AG04449 (cell line): ENCODE data around the gene GSTO1.

Experiments used
- CTCF ChIA-PET: fragments of 350-600 bp; formaldehyde crosslinking; extraction: SDS; loops from one replicate; lab custom pipeline; 2021; ENCODE audit warnings: antibody characterized with exemption; lab: Yijun Ruan, JAX
- POLR2A ChIA-PET: fragments of 400-600, 350-600 bp; formaldehyde crosslinking; extraction: SDS; loops from one replicate; lab custom pipeline; 2020; ENCODE audit warnings: antibody characterized with exemption, inconsistent platforms; lab: Yijun Ruan, JAX
- DNase-seq: peaks from one replicate; pipeline ENCODE4 v3.0.0-alpha.2; 2010; ENCODE audit warnings: low read depth, low spot score
- H3K4me3 ChIP-seq: 2 replicates; pipeline ENCODE4 v1.5.1; 2011; ENCODE audit warnings: low read depth, mild to moderate bottlenecking, control low read depth, low read length
- CTCF ChIP-seq: IDR thresholded peaks from one replicate; pipeline ENCODE4 v1.5.1; 2011; ENCODE audit warnings: mild to moderate bottlenecking, moderate library complexity, low read length, control low read depth, inconsistent platforms; ENCODE audit not compliant: insufficient read depth; ENCODE audit errors: missing control alignments

Gene GSTO1

GRCh38 chr10:104284846-104285245, 30.2 kb downstream of the GSTO1 start:
- CTCF ChIA-PET, result interaction anchor here (2.5 to 15.9 kb wide), 4 partner anchors 6 to 65 kb away, joined by 17 to 659 read pairs (median 288); partner anchors contain the start of gene CFAP58
- H3K4me3 ChIP-seq, result no peak overlapping the region
- TF ChIP-seq CTCF, result no peak
- DNase-seq, result no peak
- POLR2A ChIA-PET, result no interaction called here

GRCh38 chr10:104286939-104287338, 32.2 kb downstream of the GSTO1 start:
- CTCF ChIA-PET, result interaction anchor here (2.5 to 15.9 kb wide), 4 partner anchors 8 to 63 kb away, joined by 17 to 659 read pairs (median 288); partner anchors contain the start of gene CFAP58
- no peak for TF ChIP-seq CTCF
- POLR2A ChIA-PET, result no interaction called here
- H3K4me3 ChIP-seq, result no peak overlapping the region
- no peak for DNase-seq

GRCh38 chr10:104288355-104288754, 33.7 kb downstream of the GSTO1 start:
- ChIA-PET POLR2A (no interaction called here), CTCF (interaction anchor here (15.5 to 15.9 kb wide), 2 partner anchors 10 to 62 kb away, joined by 557 to 659 read pairs; partner anchors contain the start of gene CFAP58)
- no peak overlapping the region for H3K4me3 ChIP-seq
- DNase-seq, result no peak
- TF ChIP-seq CTCF, result no peak

- CTCF ChIA-PET, result interaction anchor here (0.7 to 15.9 kb wide), 41 partner anchors 8 to 406 kb away, joined by 3 to 659 read pairs (median 6); partner anchors contain the start of genes CFAP58, GSTO1, ITPRIP and SFR1
- DNase-seq, result no peak
- no peak overlapping the region for H3K4me3 ChIP-seq
- POLR2A ChIA-PET, result interaction anchor here (0.7 kb wide), 2 partner anchors 47 to 59 kb away, joined by 3 read pairs; partner anchors contain the start of gene ITPRIP
- peak; percentile 100 for TF ChIP-seq CTCF
Measured at GRCh38 chr10:104291439-104291951, 36.8 kb downstream of the GSTO1 start.

- ChIA-PET CTCF (interaction anchor here (0.8 to 15.9 kb wide), 11 partner anchors 15 to 172 kb away, joined by 3 to 659 read pairs (median 27); partner anchors contain the start of genes CFAP58, ITPRIP and SFR1), POLR2A (interaction anchor here (1.1 to 1.6 kb wide), 2 partner anchors 18 to 37 kb away, joined by 4 read pairs; no protein-coding TSS in a partner anchor)
- H3K4me3 ChIP-seq, result no peak overlapping the region
- no peak for TF ChIP-seq CTCF
- DNase-seq, result no peak
Measured at GRCh38 chr10:104293011-104293410, 38.3 kb downstream of the GSTO1 start.

- ChIA-PET CTCF (interaction anchor here (2.6 to 15.9 kb wide), 7 partner anchors 8 to 56 kb away, joined by 17 to 659 read pairs (median 108); partner anchors contain the start of genes CFAP58 and ITPRIP), POLR2A (interaction anchor here (1.6 kb wide), 1 partner anchor 19 kb away, joined by 4 read pairs; no protein-coding TSS in a partner anchor)
- H3K4me3 ChIP-seq, result no peak overlapping the region
- no peak for TF ChIP-seq CTCF
- no peak for DNase-seq
Measured at GRCh38 chr10:104293781-104294321, 39.2 kb downstream of the GSTO1 start.
